Stimulated activated CD8-positive, alpha-beta memory T cell treated with anti-CD3 and anti-CD28 coated beads, Interleukin-4, amount 100 ng/mL, for 48 hours (primary cell): Measurements from ENCODE around the gene CBR4.
A peak's percentile ranks its signal among the peaks of the same experiment; 100 is the strongest.
"Not testable (repeated sequence)": the region's sequence is repeated elsewhere in the genome, so short reads cannot be mapped to it uniquely, and the experiment has no call there.

Source experiments
- DNase-seq: peaks from one replicate; pipeline ENCODE4 v3.0.0-alpha.2; 2020

The CBR4 gene

GRCh38 chr4:169010125-169011023, at the start of gene CBR4:
Gene CBR4 (minus strand): TSS chr4:169010255. CDS start chr4:169010089, 166 bp downstream.
- peak; percentile 94 for DNase-seq

- DNase-seq = no peak
These were observed 49.5 kb upstream of the CBR4 start for GRCh38 chr4:169059306-169060211.

- no peak for DNase-seq
These were observed 48.3 kb upstream of the CBR4 start for GRCh38 chr4:169058312-169058711.

GRCh38 chr4:169054879-169055278, 44.8 kb upstream of the CBR4 start:
- DNase-seq = no peak

GRCh38 chr4:169052594-169052945, 42.5 kb upstream of the CBR4 start:
- no peak for DNase-seq

GRCh38 chr4:169051761-169052593, 41.9 kb upstream of the CBR4 start:
- no peak for DNase-seq

DNA sequence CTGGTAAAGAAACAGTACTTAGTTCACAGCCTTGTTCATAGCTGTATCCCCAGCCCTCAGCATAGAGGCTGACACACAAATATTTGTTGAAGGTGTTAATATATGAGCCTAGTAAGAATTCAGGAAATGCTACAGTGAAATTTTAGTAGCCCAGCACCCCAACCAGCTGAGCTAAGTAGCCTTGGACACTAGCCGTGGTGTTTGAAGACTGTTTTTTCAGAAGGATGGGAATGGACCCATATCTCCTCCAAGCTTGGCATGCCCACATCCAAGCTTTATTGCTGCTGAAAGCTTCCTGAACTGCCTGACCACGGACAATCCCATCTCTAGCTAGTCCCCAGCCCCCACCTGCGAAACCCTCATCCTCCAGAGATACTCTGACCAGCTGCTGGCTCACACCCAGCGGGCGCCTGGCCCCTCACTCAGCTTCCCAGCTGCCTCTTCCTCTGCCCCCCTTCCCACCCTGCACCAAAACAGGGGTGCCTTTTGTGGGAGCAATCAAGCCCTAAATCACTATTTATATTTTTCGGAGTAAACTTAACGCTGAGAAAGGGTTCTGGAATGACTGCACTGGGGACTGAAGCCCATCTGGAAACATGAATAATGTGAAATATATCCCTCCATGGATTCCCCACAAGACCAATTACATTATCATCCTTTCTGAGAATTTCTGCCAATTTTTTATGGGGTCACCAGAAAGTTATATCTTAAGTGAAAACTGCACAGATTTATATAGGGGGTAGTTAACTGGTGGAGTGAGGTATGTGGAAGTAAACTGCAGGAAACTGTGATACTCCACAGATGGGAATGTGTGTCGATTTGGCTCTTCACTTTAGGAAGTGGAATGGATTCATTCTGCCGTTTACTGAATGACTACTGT, 41.1 kb upstream of the CBR4 start:
- DNase-seq = no peak

GRCh38 chr4:169050284-169050683, 40.2 kb upstream of the CBR4 start:
- DNase-seq = no peak

DNA sequence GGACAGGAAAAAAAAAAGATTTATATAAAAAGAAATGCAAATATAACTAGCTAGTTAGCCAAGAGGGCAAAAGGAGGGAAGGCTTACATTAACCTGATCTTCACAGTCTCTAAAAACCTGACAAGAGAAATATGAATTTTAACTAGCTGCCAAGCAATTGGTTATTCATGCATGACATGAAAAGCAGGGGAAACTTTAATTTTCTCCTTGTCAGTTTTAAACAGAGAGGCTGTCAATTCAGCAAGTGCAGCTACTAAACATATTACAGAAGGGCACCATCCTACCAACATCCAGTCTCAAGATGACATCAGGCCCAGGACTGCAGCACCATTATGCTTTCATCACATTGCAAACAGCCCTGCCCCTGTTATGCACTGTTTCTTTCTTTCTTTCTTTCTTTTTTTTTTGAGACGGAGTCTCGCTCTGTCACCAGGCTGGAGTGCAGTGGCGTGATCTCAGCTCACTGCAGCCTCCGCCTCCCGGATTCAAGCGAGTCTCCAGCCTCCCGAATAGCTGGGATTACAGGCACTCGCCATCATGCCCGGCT, 38.9 kb upstream of the CBR4 start:
- no peak for DNase-seq

DNA sequence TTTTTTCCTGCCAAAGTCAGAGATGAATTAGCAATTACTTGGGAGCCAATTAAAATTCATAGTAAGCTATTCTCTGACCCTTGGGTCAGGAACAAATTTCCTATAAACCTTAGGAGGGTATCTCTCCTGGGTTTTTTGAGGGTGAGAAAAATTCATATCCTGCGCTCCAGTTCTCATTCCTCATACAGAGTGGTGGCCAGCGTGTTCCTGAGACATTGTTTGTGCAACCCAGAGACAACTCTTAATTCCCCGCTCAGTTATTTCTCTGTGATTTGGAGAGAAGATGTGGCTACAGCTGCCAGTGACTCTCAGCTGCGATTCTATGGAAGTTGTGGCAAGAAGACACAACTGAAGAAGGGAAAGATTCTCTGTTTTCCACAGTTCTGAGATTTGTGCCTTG, 37.9 kb upstream of the CBR4 start:
- no peak for DNase-seq

DNA sequence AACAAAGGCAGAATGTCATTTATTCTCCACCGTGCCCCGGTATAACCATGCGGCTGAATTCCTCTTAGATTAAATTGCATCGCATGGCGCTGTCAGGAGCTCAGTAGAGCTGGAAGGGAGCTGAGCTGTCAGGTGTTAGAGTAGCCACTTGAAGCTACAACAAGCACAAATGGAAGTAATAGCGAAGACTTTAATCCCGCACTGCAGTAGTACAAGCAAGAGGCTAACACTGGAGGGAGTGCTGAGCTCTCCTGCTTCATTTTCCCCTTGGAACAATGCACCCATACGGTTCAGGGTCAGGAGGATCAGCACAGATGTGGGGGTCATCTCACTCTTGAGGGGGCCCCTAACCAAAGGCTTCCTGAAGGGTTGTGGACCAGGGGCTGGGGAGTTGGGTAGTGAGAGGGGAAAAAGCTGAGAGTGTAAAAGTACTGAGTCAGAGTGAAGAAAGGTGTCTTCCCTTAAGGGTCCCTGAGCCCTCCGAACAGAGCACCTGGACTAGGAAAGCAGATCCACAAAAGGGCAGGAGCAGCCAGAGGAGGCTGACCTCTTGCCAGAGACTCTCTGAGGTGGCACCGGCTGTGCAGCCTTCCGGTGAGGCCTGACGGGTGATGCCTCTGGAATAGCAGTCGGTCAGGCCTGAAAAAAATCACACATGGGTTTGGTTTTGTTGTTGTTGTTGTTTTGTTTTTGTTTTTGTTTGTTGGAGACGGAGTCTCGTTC, 36.0 kb upstream of the CBR4 start:
- DNase-seq = no peak

- no peak for DNase-seq
These were observed 34.8 kb upstream of the CBR4 start for GRCh38 chr4:169044714-169045447.

DNA sequence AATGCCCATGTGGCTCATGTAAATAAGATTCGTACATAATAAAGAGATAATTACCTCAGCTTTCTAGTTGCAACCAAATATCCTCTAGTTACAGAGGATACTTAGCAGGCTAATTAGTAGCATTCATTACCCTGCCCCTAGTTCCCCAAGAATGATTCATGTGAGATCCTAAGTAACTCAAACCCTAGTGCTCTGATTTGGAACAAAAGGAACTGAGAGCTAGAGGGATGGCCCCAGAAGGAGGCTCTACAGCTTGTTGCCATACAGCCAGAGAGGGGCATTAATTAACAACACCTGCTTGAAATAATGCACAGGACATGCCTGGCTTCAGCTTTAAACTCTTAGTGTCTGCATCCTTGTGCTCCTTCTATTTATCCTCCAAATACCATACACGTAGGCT, 32.6 kb upstream of the CBR4 start:
- DNase-seq = no peak

GRCh38 chr4:169040559-169041261, 30.7 kb upstream of the CBR4 start:
- DNase-seq = no peak

- no peak for DNase-seq
These were observed 29.3 kb upstream of the CBR4 start for GRCh38 chr4:169039251-169039954.

- no peak for DNase-seq
These were observed 27.5 kb upstream of the CBR4 start for GRCh38 chr4:169037506-169037905.

DNA sequence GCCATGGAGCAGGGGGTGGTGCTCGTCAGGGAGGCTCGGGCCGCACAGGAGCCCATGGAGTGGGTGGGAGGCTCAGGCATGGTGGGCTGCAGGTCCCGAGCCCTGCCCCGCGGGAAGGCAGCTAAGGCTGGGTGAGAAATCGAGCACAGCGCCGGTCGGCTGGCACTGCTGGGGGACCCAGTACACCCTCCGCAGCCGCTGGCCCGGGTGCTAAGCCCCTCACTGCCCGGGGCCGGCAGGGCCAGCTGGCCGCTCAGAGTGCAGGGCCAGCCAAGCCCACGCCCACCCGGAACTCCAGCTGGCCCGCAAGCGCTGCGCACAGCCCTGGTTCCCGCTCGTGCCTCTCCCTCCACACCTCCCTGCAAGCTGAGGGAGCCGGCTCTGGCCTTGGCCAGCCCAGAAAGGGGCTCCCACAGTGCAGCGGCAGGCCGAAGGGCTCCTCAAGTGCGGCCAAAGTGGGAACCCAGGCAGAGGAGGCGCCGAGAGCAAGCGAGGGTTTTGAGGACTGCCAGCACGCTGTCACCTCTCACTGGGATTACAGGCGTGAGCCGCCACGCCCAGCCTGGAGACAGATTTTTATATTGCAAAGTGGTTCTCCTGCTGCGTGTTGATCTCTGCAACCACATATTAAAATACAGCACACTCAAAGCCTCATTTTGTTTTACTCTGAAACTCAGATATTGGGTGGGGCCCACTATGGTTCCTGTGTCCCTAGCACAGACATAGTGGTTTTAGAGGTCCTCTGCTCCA, 26.0 kb upstream of the CBR4 start:
- DNase-seq = not testable (repeated sequence)

DNA sequence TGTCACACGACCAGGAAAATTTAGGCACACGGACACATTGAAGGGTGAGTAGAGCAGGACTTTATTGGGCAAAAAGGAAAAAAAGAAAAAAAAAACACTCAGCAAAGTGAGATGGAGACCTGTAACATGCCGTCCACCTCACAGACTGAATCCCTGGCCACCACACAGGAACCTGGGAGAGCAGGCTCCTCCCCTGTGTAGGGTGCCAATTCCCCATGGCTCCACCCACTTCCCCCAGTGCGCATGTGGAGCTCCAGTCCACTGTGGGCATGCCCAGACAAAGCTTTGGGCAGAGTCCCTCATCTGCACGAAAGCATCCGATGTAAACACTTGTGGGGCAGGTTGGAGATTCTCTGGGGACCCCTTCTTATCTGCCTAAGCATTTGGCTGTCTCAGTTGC, 23.6 kb upstream of the CBR4 start:
- no peak for DNase-seq
